Measurements from ENCODE around the gene KLK7.

Gene KLK7

DNA sequence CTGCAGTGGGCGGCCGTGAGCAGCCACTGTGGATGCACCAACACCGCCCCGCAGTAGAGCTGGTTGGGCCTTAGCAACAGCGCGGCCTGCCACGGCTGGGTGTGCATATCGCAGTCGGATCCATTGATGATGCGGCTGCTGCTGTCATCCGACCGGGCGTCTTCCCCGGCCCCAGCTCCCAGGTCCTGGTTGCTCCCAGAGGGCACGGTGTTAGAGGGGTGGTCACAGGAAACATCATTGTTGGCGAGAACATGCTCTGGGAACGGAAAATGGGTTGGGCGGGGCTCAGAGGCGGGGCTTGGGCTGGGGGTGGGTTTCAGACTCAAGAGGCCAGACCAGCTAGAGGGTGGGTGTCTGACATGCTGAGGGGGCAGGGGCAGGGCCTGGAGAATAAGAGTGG, 33.9 kb downstream of the KLK7 start:
- Histone ChIP-seq H3K4me1 (ENCODE audit: insufficient read depth, low read length, poor library complexity, severe bottlenecking) (no peaks in the 10 kb centered on the region), H3F3A (ENCODE audit: low read depth) (no peaks in the 10 kb centered on the region), H3K9me3 (ENCODE audit: insufficient read depth, low read depth, low read length) (no peaks in the 10 kb centered on the region; the same call in 1 of the 2 replicates), H3K36me3 (ENCODE audit: insufficient read depth, low read length) (no peaks in the 10 kb centered on the region), H3K9me2 (replicated peaks; ENCODE audit: low read depth, low read length) (no peaks in the 10 kb centered on the region), H2AFZ (ENCODE audit: low read length) (no peak overlapping the region), H3K27me3 (ENCODE audit: insufficient read depth, low read length, poor library complexity, severe bottlenecking) (no peaks in the 10 kb centered on the region), H3K4me3 (ENCODE audit: low read length, poor library complexity, severe bottlenecking) (no peak overlapping the region), H3K79me2 (ENCODE audit: insufficient read depth, low read length) (no peaks in the 10 kb centered on the region), H3K4me2 (ENCODE audit: low read depth, low read length, poor library complexity, severe bottlenecking) (no peak overlapping the region), H3K9ac (ENCODE audit: low read depth, low read length, poor library complexity, severe bottlenecking) (no peak overlapping the region), H4K20me1 (ENCODE audit: insufficient read depth, low read length, poor library complexity, severe bottlenecking) (no peaks in the 10 kb centered on the region)
- TF ChIP-seq EZH2phosphoT487 (IDR thresholded peaks at IDR 0.05; ENCODE audit: borderline replicate concordance) = no peak
- TF ChIP-seq, protein P1, sequence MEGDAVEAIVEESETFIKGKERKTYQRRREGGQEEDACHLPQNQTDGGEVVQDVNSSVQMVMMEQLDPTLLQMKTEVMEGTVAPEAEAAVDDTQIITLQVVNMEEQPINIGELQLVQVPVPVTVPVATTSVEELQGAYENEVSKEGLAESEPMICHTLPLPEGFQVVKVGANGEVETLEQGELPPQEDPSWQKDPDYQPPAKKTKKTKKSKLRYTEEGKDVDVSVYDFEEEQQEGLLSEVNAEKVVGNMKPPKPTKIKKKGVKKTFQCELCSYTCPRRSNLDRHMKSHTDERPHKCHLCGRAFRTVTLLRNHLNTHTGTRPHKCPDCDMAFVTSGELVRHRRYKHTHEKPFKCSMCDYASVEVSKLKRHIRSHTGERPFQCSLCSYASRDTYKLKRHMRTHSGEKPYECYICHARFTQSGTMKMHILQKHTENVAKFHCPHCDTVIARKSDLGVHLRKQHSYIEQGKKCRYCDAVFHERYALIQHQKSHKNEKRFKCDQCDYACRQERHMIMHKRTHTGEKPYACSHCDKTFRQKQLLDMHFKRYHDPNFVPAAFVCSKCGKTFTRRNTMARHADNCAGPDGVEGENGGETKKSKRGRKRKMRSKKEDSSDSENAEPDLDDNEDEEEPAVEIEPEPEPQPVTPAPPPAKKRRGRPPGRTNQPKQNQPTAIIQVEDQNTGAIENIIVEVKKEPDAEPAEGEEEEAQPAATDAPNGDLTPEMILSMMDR (conservative IDR thresholded peaks at IDR 0.05; ENCODE audit: low read length) = no peak

DNA sequence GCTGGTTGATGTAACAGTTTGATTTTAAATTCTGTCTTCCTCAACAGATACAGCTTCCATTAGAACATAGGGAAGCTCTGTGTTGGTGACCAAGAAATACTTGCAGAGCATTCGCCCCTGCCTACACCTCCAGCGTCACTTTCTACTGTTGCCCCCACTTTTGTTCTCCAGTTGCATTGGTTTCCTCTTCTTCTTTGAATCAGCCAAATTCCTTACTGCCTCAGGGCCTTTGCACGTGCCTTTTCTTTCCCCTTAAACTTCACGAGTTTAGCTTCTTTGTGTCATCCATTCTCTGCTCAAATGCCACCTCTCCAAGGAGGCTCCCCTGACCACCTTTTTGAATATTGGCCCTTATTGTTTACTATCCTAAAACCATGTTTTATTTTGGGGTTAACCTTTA, 36.6 kb downstream of the KLK7 start:
- H4K20me1 ChIP-seq (ENCODE audit: insufficient read depth, low read length, poor library complexity, severe bottlenecking) = no peaks in the 10 kb centered on the region
- H3K4me3 ChIP-seq (ENCODE audit: low read length, poor library complexity, severe bottlenecking) = no peak overlapping the region
- H3K4me2 ChIP-seq (ENCODE audit: low read depth, low read length, poor library complexity, severe bottlenecking) = no peak overlapping the region
- H3K9me3 ChIP-seq (ENCODE audit: insufficient read depth, low read depth, low read length) = no peaks in the 10 kb centered on the region
- H3K9ac ChIP-seq (ENCODE audit: low read depth, low read length, poor library complexity, severe bottlenecking) = no peak overlapping the region
- no peaks in the 10 kb centered on the region for H3K36me3 ChIP-seq (ENCODE audit: insufficient read depth, low read length)
- H3K27me3 ChIP-seq (ENCODE audit: insufficient read depth, low read length, poor library complexity, severe bottlenecking) = no peaks in the 10 kb centered on the region
- no peaks in the 10 kb centered on the region for H3K79me2 ChIP-seq (ENCODE audit: insufficient read depth, low read length)
- no peaks in the 10 kb centered on the region for H3K9me2 ChIP-seq (replicated peaks; ENCODE audit: low read depth, low read length)
- H2AFZ ChIP-seq (ENCODE audit: low read length) = no peak overlapping the region
- no peaks in the 10 kb centered on the region for H3F3A ChIP-seq (ENCODE audit: low read depth)
- no peaks in the 10 kb centered on the region for H3K4me1 ChIP-seq (ENCODE audit: insufficient read depth, low read length, poor library complexity, severe bottlenecking)
- no peak for TF ChIP-seq EZH2phosphoT487 (IDR thresholded peaks at IDR 0.05; ENCODE audit: borderline replicate concordance)
- TF ChIP-seq, protein P1 (conservative IDR thresholded peaks at IDR 0.05; ENCODE audit: low read length) = no peak

DNA sequence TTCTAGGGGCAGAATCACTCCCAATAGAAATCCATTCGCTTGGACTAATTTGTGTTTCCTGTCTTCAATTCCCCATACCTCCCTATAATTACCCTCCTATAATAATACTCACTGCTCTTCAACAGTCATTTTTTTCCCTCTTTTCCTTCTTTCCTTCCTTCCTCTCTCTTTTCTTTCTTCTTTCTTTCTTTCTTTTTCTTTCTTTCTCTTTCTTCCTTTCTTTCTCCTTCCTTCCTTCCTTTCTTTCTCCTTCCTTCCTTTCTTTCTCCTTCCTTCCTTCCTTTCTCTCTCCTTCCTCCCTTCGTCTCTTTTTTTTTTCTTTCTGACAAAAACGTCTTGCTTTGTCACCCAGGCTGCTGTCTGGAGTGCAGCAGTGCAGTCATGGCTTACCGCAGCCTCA, 38.9 kb downstream of the KLK7 start:
- Histone ChIP-seq H3K9me3 (ENCODE audit: insufficient read depth, low read depth, low read length) (no peaks in the 10 kb centered on the region), H3K27me3 (ENCODE audit: insufficient read depth, low read length, poor library complexity, severe bottlenecking) (no peaks in the 10 kb centered on the region), H3K4me2 (ENCODE audit: low read depth, low read length, poor library complexity, severe bottlenecking) (no peak overlapping the region), H2AFZ (ENCODE audit: low read length) (no peak overlapping the region), H3K9ac (ENCODE audit: low read depth, low read length, poor library complexity, severe bottlenecking) (no peak overlapping the region), H3K4me3 (ENCODE audit: low read length, poor library complexity, severe bottlenecking) (no peak overlapping the region), H3K4me1 (ENCODE audit: insufficient read depth, low read length, poor library complexity, severe bottlenecking) (no peaks in the 10 kb centered on the region), H3K9me2 (replicated peaks; ENCODE audit: low read depth, low read length) (no peaks in the 10 kb centered on the region), H3K79me2 (ENCODE audit: insufficient read depth, low read length) (no peaks in the 10 kb centered on the region), H3K36me3 (ENCODE audit: insufficient read depth, low read length) (no peaks in the 10 kb centered on the region), H4K20me1 (ENCODE audit: insufficient read depth, low read length, poor library complexity, severe bottlenecking) (no peaks in the 10 kb centered on the region), H3F3A (ENCODE audit: low read depth) (no peaks in the 10 kb centered on the region)
- TF ChIP-seq EZH2phosphoT487 (IDR thresholded peaks at IDR 0.05; ENCODE audit: borderline replicate concordance) = no peak
- TF ChIP-seq, protein P1 (conservative IDR thresholded peaks at IDR 0.05; ENCODE audit: low read length) = no peak

Measured in Loucy (cell line).